Effector memory CD4-positive, alpha-beta T cell (primary cell): ENCODE data around the gene SPON1.
"Not testable (repeated sequence)": the region's sequence is repeated elsewhere in the genome, so short reads cannot be mapped to it uniquely, and the experiment has no call there.

Source experiments
- DNase-seq, 3 donors: peaks; one replicate each; pipeline ENCODE4 v3.0.0-alpha.2; 2020
- H3K27ac ChIP-seq: 2 replicates; pipeline ENCODE4 v1.7.0; 2013; ENCODE audit warnings: mild to moderate bottlenecking, low read length, moderate library complexity; ENCODE audit not compliant: insufficient read depth, poor library complexity, severe bottlenecking
- H3K27me3 ChIP-seq: replicated peaks from 2 replicates; pipeline ENCODE4 v1.7.0; 2013; ENCODE audit warnings: mild to moderate bottlenecking, low read length; ENCODE audit not compliant: insufficient read depth, control insufficient read depth, poor library complexity, severe bottlenecking
- H3K36me3 ChIP-seq: 2 replicates; pipeline ENCODE4 v1.7.0; 2013; ENCODE audit warnings: mild to moderate bottlenecking, low read length, moderate library complexity; ENCODE audit not compliant: control insufficient read depth, insufficient read depth
- H3K4me1 ChIP-seq: 2 replicates; pipeline ENCODE4 v1.7.0; 2013; ENCODE audit warnings: low read length, mild to moderate bottlenecking; ENCODE audit not compliant: control insufficient read depth, insufficient read depth, poor library complexity, severe bottlenecking
- H3K4me3 ChIP-seq: 2 replicates; pipeline ENCODE4 v1.7.0; 2013; ENCODE audit warnings: low read length, low read depth, mild to moderate bottlenecking; ENCODE audit not compliant: insufficient read depth, poor library complexity, severe bottlenecking
- H3K9me3 ChIP-seq: 2 replicates; pipeline ENCODE4 v1.7.0; 2013; ENCODE audit warnings: mild to moderate bottlenecking, low read length, moderate library complexity; ENCODE audit not compliant: control insufficient read depth
- total RNA-seq, 3 donors: gene quantifications; one replicate each; lab custom pipeline; 2026; lab: John Stamatoyannopoulos, UW

The SPON1 gene
- total RNA-seq = 7.3 to 15.1 (median 9.7) reads per million in 3 donors

DNA sequence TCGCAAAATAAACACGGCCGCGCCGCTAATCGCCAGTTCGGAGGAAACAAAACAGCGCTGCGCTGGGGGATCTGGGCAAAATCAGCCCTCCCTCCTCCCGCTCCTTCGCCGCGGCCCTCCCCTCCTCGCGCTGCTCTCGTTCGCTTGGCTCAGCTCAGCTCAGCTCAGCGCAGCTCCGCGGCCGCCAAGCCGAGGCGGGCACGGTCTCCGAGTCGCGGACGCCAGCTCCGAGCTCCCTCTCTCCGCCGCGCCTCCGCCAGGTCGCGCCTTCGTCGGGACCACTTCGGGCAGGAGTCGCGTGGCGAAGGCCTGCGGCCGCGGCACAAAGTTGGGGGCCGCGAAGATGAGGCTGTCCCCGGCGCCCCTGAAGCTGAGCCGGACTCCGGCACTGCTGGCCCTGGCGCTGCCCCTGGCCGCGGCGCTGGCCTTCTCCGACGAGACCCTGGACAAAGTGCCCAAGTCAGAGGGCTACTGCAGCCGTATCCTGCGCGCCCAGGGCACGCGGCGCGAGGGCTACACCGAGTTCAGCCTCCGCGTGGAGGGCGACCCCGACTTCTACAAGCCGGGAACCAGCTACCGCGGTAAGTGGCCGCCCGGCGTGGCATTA, at the start of gene SPON1:
SPON1 (plus strand) TSS at position 162 of the 607 bp plus-strand sequence; CDS start at position 344, 182 bp downstream.
- Histone ChIP-seq H3K4me1 (peaks cover 20% of the 10 kb centered on the region), H3K4me3 (peak within 1 kb of the TSS; percentile 40), H3K36me3 (no peaks in the 10 kb centered on the region), H3K9me3 (no peaks in the 10 kb centered on the region), H3K27ac (no peak within 1 kb of the TSS), H3K27me3 (peaks cover 13% of the 10 kb centered on the region)
- no peak for DNase-seq

DNA sequence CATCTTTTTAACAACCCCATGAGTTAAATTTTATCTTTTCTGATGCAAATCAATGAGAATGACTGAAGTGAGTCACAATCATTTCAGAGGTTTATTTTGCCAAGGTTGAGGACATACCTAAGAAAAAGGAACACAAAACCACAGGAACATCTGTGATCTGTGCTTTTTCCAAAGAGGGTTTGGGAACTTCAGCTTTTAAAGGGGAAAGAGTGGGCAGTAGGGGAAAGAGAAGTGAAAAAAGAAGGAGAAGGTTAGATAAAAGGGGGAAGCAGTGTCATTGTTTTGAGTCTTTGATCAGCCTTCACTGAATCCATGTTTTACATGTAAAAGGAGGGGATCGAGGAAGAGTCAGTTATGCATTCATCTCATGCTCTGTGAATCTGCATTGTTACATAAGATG, 45.3 kb upstream of the SPON1 start:
- Histone ChIP-seq H3K9me3 (no peaks in the 10 kb centered on the region), H3K36me3 (no peaks in the 10 kb centered on the region), H3K4me3 (no peak overlapping the region), H3K4me1 (peaks cover 8% of the 10 kb centered on the region), H3K27me3 (no peaks in the 10 kb centered on the region), H3K27ac (no peak overlapping the region)
- no peak for DNase-seq

GRCh38 chr11:13917904-13918303, 44.6 kb upstream of the SPON1 start:
- H3K9me3 ChIP-seq = no peaks in the 10 kb centered on the region
- no peaks in the 10 kb centered on the region for H3K36me3 ChIP-seq
- no peak for DNase-seq
- peaks cover 14% of the 10 kb centered on the region for H3K4me1 ChIP-seq
- H3K27ac ChIP-seq = no peak overlapping the region
- H3K4me3 ChIP-seq = no peak overlapping the region
- no peaks in the 10 kb centered on the region for H3K27me3 ChIP-seq

GRCh38 chr11:13920756-13921155, 41.8 kb upstream of the SPON1 start:
- Histone ChIP-seq H3K4me1 (peaks cover 43% of the 10 kb centered on the region), H3K27ac (no peak overlapping the region), H3K36me3 (no peaks in the 10 kb centered on the region), H3K9me3 (no peaks in the 10 kb centered on the region), H3K4me3 (no peak overlapping the region), H3K27me3 (no peaks in the 10 kb centered on the region)
- DNase-seq = no peak

DNA sequence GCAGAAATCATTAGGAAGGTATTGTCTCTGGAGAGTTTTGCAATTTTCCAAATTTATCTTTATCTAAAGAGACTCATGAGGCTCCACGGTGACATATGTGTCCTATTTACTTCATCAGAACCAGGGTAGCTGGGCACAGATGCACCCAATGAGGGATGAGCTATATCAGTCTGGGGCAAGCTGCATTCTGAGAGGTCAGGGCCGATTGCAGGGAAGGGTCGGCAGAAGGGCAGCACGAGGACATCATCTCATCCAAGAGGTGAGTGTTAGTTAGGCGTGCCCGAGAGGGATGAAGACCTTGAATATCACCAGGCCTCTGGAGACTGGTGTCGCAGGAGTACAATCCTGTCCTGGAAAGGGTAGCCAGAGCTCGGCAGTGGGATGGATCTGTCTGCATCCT, 41.0 kb upstream of the SPON1 start:
- H3K9me3 ChIP-seq = no peaks in the 10 kb centered on the region
- no peaks in the 10 kb centered on the region for H3K36me3 ChIP-seq
- H3K27ac ChIP-seq = no peak overlapping the region
- no peak overlapping the region for H3K4me3 ChIP-seq
- peaks cover 43% of the 10 kb centered on the region for H3K4me1 ChIP-seq
- DNase-seq = no peak
- no peaks in the 10 kb centered on the region for H3K27me3 ChIP-seq

GRCh38 chr11:13923182-13923581, 39.3 kb upstream of the SPON1 start:
- H3K4me3 ChIP-seq = no peak overlapping the region
- H3K36me3 ChIP-seq = no peaks in the 10 kb centered on the region
- peak overlapping the region; percentile 6 for H3K27ac ChIP-seq
- peaks cover 43% of the 10 kb centered on the region for H3K4me1 ChIP-seq
- H3K9me3 ChIP-seq = no peaks in the 10 kb centered on the region
- H3K27me3 ChIP-seq = no peaks in the 10 kb centered on the region
- DNase-seq = no peak

GRCh38 chr11:13923716-13924650, 38.5 kb upstream of the SPON1 start:
- H3K27me3 ChIP-seq = no peaks in the 10 kb centered on the region
- no peaks in the 10 kb centered on the region for H3K36me3 ChIP-seq
- peak overlapping the region; percentile 22 for H3K4me3 ChIP-seq
- DNase-seq = no peak
- no peaks in the 10 kb centered on the region for H3K9me3 ChIP-seq
- peak overlapping the region; percentile 34 for H3K27ac ChIP-seq
- peaks cover 43% of the 10 kb centered on the region for H3K4me1 ChIP-seq

- Histone ChIP-seq H3K27ac (peak overlapping the region; percentile 34), H3K4me3 (no peak overlapping the region), H3K36me3 (no peaks in the 10 kb centered on the region), H3K9me3 (no peaks in the 10 kb centered on the region), H3K27me3 (no peaks in the 10 kb centered on the region), H3K4me1 (peaks cover 43% of the 10 kb centered on the region)
- DNase-seq = no peak
Measured at GRCh38 chr11:13924801-13925327, 37.7 kb upstream of the SPON1 start.

- H3K27ac ChIP-seq, H3K4me3 ChIP-seq, H3K9me3 ChIP-seq, H3K27me3 ChIP-seq, DNase-seq, H3K36me3 ChIP-seq: not testable (repeated sequence)
- peaks cover 42% of the 10 kb centered on the region for H3K4me1 ChIP-seq
Measured at GRCh38 chr11:13926366-13926765, 36.2 kb upstream of the SPON1 start.

- Histone ChIP-seq H3K36me3 (no peaks in the 10 kb centered on the region), H3K4me1 (peaks cover 36% of the 10 kb centered on the region), H3K27ac (no peak overlapping the region), H3K9me3 (no peaks in the 10 kb centered on the region), H3K4me3 (no peak overlapping the region), H3K27me3 (no peaks in the 10 kb centered on the region)
- DNase-seq = no peak
Measured at GRCh38 chr11:13926981-13927380, 35.5 kb upstream of the SPON1 start.
